Ishikawa (cell line): Measurements from ENCODE around the gene CDC42BPG.

ENCODE experiments used
- CEBPB ChIP-seq: IDR thresholded peaks from 2 replicates; pipeline ENCODE4 v1.6.1; 2012
- EP300 ChIP-seq: IDR thresholded peaks from 2 replicates; pipeline ENCODE4 v1.6.1; 2012; ENCODE audit warnings: borderline replicate concordance
- NFIC ChIP-seq: IDR thresholded peaks from 2 replicates; pipeline ENCODE4 v1.6.1; 2012
- RAD21 ChIP-seq: IDR thresholded peaks from 2 replicates; pipeline ENCODE4 v1.6.1; 2012; ENCODE audit warnings: low read depth
- TAF1 ChIP-seq: IDR thresholded peaks from 2 replicates; pipeline ENCODE4 v1.6.1; 2012; ENCODE audit warnings: low read depth, mild to moderate bottlenecking
- TEAD4 ChIP-seq: IDR thresholded peaks from 2 replicates; pipeline ENCODE4 v1.6.1; 2012
- TF ChIP-seq, protein P1 (sequence below): IDR thresholded peaks from 2 replicates; pipeline ENCODE4 v1.6.1; 2012; ENCODE audit warnings: low read depth, mild to moderate bottlenecking

- TF ChIP-seq EP300 = no peak
- TF ChIP-seq NFIC = no peak
- no peak for TF ChIP-seq RAD21
- TF ChIP-seq TAF1 = no peak
- TF ChIP-seq CEBPB = no peak
- TF ChIP-seq, protein P1, sequence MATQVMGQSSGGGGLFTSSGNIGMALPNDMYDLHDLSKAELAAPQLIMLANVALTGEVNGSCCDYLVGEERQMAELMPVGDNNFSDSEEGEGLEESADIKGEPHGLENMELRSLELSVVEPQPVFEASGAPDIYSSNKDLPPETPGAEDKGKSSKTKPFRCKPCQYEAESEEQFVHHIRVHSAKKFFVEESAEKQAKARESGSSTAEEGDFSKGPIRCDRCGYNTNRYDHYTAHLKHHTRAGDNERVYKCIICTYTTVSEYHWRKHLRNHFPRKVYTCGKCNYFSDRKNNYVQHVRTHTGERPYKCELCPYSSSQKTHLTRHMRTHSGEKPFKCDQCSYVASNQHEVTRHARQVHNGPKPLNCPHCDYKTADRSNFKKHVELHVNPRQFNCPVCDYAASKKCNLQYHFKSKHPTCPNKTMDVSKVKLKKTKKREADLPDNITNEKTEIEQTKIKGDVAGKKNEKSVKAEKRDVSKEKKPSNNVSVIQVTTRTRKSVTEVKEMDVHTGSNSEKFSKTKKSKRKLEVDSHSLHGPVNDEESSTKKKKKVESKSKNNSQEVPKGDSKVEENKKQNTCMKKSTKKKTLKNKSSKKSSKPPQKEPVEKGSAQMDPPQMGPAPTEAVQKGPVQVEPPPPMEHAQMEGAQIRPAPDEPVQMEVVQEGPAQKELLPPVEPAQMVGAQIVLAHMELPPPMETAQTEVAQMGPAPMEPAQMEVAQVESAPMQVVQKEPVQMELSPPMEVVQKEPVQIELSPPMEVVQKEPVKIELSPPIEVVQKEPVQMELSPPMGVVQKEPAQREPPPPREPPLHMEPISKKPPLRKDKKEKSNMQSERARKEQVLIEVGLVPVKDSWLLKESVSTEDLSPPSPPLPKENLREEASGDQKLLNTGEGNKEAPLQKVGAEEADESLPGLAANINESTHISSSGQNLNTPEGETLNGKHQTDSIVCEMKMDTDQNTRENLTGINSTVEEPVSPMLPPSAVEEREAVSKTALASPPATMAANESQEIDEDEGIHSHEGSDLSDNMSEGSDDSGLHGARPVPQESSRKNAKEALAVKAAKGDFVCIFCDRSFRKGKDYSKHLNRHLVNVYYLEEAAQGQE = no peak
- no peak for TF ChIP-seq TEAD4
Measured at GRCh38 chr11:64776425-64776824, 68.0 kb downstream of the CDC42BPG start.
